GM21717 (cell line): ENCODE results near the gene GLP2R.

Experiments used
- ATAC-seq: cut with Tn5 transposase; IDR thresholded peaks from one replicate; pipeline ENCODE4 v1.9.1; 2021; ENCODE audit warnings: mild to moderate bottlenecking, moderate library complexity; ENCODE audit not compliant: unreplicated experiment

Gene GLP2R

DNA sequence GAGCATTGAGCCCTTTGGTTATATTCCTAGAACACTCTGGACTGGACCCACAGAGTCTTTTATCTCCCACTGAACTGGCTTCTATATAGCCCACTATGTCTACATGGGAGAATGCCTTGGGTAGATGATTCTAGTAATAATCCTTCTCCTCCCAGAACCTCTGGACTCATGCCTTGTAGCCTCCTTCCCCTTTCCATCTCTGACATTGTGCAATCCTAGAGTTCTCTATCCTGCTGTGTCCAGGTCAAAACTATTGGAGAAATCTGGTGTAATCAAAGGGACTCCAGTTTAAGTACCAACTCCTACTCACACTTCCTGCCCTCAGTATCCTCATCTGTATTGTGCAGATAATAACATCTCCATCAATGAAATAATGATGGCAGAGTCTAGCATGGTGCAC lies 70.2 kb downstream of the GLP2R start:
- no peak for ATAC-seq

DNA sequence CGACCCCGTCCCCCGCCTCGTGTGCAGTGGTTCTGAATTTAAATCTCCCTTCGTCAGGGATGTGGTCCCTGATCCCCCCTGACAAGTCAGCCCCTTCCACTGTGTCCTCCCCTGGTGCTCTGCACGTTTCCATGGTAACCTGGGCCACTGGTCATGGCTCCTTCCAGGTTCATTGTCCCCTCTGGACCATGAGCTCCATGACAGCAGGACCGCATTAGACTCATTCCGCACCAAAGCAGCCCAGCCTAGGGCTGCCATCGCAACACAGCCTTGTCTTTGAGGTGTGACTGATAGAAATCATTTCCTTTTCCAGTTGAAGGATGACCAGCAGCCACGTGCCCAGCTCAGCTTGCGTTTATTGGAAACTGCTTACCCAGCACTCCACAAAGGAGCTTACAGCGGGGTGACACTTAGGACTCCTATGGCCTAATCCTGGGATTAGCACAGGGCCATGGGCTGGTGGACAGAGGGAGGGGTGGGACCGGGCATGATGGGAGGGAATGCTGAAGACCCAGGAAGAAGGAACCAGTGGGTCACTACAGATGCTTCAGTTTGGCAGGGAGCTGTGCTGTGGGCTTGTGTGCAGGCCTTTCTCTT lies 71.7 kb downstream of the GLP2R start:
- ATAC-seq, result no peak

DNA sequence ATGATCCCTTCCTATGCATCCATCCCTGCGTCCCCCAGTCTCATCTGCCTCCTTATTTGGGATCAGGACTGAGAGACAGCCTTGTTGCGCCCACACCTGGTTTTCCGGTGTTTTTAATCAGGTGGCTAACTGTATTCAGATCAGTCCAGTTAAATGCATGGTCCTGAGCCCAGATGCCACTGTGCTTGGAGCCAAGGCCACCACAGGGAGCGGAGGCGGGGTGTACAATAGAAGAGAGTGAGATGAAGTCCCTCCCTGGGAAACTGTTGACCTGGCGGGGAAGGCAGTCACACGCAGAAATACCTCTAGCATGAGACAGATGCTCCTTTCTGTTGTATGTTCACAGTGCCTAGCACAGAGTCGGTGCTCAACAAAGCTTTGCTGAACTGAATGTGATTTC lies 73.1 kb downstream of the GLP2R start:
- no peak for ATAC-seq

DNA sequence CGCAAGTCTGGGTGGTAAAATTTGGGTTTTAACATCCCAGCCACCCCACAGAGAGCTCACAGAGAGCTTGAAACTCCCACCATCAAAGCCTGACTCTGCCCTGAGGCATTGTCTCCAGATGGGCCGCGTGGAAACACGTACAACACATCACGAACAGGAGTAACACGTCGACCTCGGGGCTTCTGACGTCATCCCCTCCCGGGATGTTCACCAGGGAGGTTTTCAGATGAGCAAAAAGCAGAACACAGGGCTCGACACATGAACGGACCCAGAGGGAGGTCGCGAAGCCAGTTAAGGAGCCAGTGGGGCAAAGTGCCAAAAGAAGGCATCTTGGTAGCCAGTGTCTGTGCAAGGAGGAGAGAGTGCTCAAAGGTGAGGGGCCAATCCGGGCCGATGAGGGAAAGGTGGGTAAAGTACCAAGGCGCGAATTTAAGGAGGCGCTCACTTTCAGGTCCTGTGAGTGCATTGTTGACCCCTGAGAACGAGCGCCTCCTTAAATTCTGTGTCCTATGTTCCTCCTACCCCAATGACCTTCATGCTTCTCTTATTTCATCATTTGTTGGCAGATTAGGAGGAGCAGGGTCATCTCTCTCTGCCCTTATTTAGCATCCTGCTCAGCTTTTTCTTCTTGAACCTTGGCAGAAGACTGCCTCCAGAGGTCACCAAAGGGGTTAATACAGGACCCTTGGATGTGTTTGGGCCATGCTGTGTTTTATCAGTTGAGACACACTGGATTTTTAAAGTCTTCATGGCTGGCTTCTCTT lies 73.7 kb downstream of the GLP2R start:
- no peak for ATAC-seq

DNA sequence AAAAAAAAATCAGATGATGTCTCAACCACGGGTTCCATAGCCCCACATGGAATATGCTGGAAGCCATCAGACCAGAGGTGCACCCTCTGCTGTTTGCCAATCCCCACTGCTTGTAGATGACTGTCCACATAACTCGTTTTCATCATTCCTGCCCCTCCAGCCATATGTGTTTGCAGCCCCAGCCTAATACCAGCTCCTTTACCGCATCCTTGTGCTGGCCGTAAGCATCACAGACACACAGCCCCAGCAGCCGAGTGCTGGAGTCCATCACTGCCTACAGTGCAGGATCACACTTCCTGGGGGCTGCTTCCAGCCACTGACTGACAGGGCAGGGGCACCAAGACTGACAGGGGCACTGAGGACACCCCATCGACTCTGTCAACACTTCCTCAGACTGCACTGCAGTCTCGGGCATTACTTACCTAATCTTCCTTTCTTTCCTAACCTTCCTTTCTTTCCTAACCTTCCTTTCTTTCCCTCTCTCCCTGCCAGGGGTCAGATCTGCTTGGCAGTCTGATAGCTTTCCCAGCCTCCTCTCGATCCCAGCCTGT lies 74.4 kb downstream of the GLP2R start:
- ATAC-seq, result no peak

DNA sequence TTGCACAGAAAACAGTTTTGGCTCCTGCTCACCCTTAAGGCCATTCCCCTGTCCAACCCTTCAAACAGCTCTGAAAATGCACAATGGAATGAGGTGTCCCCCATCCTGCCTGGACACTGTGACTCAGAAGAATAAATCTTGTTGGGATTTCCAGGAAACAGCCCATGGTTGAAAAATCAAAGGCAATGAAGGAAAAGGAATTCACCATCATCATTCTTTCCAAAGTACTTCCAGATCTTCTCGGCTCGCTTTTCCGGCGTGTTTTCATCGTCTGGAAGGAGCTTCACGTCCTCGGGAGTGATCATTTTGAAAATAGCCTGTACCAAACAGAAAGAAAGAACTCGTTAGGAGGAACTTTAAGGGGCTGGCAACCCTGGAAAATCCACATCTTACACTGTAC lies 75.1 kb downstream of the GLP2R start:
- ATAC-seq, result no peak

DNA sequence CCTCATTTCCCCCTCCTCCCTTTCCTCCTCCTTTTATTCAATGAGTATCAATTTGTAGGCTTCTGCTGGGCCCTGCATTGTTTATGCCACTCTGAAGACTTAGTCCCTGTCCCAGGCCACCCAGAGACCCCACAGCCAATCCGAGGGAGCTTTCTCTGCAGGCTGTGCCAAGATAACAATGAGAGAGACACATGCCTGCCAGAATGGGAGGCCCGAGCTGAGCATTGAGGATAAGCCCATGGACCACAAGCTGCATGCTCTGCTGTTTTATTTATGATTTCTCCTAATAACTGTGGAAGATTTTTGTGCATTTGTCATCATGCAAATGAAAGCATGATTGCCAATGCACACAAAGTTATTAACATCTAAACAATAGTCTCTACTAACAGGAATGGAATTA lies 76.4 kb downstream of the GLP2R start:
- ATAC-seq, result no peak

DNA sequence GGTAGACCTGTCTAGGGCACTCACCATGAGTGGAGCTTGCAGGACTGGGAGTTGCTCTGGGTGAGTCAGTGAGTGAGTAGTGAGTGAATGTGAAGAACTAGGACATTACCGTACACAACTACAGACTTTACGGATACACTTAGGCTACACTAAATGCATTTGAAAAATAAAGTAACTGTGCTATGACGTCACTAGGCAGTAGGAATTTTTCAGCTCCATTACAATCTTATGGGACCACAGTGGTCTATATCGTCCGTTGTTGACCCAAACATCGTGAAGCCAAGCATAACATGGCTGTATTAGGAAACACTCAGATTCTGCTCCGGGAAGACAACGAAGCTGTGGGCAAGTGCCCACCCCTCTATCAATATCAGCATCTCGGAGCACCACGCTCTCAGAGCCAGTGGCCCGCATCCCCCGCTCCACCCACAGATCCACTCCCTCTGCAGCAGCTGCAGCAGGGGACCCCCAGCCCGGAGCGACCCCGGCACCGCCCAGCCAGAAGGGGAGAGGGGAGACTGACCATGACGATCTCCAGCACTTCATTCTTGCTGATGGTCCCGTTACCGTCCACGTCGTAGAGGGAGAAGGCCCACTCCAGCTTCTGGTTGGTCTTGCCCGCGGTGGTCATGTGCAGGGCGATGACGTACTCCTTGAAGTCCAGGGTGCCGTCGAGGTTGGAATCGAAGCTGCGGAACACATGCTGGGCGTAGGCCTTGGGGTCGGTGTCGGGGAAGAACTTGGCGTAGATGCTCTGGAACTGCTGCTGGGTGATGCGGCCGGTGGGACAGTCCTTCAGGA lies 78.8 kb downstream of the GLP2R start:
- ATAC-seq, result no peak

DNA sequence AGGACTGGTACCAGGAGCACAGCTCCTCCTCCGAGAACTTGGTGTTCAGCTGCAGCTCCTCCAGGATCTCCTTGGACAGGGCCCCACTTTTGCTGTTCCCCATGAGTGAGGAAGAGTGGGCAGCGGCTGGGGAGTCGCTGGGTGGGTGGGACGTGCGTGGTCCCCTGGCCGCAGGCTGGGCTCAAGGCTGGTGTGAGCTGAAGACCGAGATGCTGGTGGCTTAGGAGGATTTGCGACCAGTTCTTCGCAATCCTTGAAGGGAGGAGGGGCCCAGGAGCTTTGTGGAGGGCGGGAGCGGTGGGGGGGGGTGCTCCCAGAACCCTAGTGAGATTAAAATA lies 79.3 kb downstream of the GLP2R start, which contains the start of gene RCVRN:
Gene RCVRN, minus strand, starts transcription at position 194 of the 338 bp plus-strand sequence. Its CDS starts 91 bp downstream, at position 103.
- no peak for ATAC-seq

DNA sequence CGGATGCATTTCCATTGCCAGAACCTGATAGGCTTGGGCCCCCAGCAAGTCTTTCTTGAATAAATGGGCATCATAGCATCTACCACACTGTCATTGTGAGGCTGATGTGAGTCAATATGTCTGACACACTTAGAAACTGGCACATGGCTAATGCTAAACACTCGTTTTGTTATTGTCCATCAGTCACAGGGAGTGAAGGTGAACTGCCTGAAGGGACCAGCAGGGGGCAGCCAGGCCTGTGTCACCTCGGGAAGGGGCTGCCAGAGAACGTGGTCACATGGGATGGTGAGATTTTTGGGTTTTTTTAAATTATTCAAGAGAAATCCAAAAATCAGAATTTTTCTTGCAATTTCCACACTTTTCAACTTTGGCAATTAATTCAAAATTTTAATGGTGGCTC lies 80.2 kb downstream of the GLP2R start:
- ATAC-seq, result no peak

DNA sequence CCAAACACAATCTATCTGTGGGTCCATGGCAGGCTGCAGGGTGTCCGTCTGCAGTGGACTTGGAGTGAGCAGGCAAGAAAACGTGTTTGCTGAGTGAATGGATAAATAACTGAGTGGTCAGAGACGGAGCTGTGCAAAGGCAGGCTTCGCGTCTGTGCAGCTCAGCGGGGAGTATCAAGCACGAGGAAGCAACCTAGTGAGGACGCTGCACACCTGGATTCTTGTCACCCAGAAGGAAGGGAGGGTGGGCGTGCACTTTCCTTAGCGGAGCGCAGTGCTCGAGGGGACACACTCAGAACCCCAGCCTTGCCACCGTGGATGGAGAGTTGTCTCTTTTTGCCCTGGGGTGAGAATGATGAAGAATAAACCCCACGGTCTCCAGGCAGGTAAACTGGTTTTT lies 80.9 kb downstream of the GLP2R start:
- no peak for ATAC-seq

DNA sequence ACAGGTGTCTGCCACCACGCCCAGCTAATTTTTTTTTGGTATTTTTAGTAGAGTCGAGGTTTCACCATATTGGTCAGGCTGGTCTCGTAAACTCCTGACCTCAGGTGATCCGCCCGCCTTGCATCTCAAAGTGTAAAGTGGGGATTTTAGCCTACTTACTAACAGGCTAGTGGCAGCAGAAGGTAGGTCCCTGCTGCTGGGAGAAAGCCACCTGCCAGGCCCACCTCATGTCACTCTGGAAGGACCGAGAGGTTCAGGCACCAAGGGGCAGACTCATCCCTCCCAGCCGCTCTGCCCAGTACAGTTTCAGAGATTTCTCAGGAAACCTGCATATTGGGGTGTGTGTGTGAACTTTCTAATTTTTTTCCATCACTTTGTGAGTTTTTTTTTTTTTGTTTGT lies 81.4 kb downstream of the GLP2R start:
- ATAC-seq, result no peak

DNA sequence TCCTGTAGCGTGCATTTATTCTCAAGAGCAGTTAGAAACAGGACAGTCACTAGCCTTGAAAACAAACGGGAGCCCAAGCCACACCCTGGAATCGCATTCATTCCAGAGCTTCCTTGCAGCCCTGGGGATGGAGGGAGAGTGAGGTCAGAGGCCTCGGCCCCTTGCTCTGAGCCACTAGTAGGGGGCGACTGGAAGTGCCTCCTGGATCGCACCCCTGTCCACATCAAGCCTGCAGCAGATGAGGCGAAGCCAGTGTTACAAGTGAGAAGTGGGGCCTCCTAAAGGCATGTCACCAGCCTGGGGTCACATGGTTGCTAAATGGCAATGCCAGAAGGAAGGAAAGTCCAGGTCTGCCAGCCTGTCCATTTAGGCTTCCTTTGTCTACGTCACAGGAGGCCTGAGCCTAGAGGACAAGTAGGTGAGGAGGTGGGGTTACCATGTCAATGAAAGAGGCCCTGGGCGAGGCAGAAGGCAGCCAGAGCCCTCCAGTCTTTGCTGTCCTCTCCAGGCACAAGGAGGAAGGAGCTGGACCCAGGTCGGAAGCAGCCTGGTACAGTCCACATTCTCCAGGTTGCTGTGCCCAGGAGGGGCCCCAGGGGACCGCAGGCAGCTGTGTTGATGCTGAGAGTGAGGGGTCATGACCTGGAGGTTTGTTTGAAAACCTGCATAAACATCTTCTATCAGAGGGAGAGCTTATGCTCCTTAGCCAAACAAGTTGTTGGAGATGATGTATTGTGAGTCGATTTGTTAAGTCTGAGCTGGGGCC lies 82.3 kb downstream of the GLP2R start:
- no peak for ATAC-seq

DNA sequence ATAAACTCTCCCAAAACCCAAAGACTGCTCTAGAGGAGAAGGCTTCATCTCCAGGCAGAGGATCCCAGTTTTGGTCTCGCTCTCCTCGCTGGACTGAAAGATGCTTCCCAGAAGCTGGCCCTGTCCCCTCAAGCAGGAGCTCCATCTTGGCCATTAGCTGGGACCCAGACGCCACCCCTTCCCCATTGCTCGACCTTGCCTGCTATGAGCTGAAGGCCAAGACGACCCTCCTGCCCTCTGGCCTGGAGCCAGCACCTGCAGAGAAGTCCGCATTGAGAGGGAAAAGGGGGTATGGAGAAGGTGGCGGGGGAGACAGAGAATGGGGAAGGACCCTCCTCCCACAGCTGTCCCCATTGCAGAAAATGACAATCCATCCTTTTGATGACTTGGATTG lies 82.9 kb downstream of the GLP2R start:
- ATAC-seq, result no peak

DNA sequence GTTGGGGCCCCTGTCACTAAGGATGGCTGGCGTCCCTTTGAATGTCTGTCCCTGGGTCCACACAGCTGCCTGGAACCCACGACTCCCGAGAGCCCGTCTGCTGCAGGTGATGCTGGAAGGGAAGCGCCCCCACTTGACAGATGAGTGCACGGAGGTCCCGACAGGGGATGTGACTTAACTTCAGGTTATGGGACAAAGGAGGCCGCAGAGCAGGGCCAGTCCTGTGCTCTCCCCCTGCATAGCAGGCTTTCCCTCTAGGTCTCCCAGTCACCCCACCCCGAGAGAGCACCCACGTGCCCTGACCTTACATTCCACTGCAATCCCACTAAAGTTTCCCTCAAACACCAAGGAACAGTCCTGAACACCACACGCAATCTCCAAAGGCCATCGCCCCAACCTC lies 85.4 kb downstream of the GLP2R start:
- ATAC-seq, result no peak

DNA sequence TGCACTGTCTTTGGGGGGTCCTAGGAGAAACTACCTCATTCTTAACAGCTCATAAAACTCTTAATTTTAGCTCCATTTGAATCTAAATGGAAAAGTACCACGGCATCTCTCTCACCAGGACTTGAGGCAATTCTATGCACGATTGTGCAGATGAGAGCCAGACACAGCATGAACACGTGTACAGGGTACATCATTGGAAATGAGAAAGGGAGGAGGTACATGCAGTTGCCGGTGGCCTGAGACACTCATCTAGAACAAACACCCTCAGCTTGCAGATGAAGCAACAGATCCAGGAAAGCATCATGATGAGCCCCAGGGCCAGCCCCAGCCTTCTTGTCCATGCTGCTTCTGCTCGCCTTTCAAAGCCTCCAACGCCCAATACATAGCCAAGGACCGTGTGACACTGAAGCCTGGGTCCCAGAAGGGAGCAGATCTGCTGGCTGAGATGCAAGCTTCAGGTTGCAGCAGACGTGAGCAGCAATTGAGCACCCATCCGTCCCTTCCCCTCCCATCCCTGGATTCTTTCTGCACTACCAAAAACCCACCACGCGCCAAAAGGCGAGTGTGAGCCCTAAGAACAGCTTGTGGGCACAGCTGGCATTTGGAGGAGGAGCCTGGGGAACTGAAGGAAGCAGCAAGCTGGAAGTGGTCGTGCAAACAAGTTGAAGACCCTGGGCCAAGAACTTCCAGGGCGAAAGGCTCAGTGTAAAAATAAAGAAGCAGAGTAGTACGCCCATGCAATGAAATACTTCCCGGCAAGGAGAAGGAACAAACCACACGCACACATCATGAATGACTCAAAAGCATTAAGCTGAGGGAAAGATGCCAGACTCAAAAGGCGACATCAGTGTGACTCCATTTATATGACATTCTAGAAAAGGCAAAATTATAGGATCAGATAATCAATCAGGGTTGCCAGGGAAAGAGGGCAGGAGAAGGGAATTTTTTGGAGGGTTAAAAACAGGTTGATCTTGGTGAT lies 86.7 kb downstream of the GLP2R start:
- no peak for ATAC-seq

DNA sequence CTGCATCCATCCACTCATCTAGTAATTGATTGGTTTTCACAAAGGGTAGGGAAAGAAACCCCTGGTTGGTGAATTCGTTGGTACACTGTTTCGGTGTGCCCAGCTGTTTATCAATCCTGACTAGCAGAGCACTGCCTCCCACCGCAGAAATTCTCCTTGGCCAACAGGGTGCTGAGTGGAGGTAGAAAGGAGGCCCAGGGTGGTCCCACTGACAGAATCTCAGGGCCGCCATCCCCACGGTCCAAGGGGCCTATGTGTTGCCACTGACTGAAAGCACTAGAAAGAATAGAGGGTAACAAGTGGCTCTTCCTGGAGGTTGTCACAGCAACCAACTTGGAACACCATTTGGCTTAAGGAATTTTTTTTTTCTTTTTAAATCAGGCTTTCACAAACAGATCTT lies 87.8 kb downstream of the GLP2R start:
- ATAC-seq, result no peak

DNA sequence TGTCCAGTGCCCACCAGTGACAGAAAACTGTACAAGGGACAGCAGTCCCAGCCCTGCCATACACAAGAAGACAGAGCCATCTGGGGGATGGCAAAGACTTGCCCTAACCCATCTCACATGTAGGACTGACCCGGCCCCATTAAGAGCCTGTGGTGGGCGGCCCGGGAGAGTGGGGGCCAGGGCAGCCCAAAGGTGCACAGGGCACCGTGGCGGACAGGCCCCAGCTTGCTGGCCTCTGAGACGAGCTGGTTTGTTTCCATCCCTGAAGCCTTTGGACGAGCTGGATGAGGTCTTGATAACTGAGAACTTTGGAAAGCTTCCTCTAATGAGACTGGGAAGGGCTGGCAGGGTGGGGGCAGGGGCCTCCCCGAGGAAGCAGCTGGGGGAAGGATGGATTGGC lies 90.4 kb downstream of the GLP2R start:
- no peak for ATAC-seq

DNA sequence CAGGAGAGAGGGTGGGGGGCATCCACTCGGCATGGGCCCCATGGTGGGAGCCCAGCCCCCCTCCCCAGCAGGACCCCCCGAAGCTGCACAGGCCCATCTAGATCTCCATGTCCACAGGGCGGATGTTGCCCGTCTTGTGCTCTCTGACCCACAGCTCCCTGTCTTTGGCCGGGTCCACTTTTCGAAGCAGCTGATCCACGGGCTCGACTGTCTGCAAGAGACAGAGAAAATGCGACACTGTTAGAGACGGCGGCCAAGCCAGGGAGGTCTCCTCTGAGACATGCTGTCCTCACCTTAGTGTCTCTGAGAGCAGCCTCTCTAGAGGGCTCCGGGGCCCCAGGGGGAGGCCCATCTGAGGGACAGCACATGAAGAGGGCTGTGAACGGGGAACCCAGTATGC lies 91.4 kb downstream of the GLP2R start:
- no peak for ATAC-seq

DNA sequence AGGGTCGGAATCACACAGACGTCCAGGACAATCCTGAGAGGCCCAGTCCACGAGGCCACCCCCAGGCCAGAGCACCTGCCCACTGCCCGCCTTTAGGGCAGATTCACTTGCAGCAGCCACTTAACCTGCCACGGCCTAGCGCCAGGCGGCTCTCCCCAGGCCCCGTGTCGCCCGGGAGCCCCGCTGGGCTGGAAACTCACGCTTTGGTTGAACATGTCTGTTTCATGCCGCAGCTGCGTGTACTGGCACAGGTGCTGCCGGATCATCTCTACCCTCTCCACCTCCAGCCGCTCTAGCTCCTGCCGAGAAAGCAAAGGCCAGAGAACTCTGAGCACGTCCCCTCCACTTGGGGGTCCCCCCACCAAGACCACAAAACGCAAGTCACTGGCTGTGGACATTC lies 92.1 kb downstream of the GLP2R start:
- no peak for ATAC-seq
